HG03571 (cell line): Measurements from ENCODE around the gene KCNH3.
"Not testable (repeated sequence)": the region's sequence is repeated elsewhere in the genome, so short reads cannot be mapped to it uniquely, and the experiment has no call there.

Source experiments
- ATAC-seq: cut with Tn5 transposase; IDR thresholded peaks from one replicate; pipeline ENCODE4 v1.9.1; 2021; ENCODE audit not compliant: unreplicated experiment

Gene KCNH3

DNA sequence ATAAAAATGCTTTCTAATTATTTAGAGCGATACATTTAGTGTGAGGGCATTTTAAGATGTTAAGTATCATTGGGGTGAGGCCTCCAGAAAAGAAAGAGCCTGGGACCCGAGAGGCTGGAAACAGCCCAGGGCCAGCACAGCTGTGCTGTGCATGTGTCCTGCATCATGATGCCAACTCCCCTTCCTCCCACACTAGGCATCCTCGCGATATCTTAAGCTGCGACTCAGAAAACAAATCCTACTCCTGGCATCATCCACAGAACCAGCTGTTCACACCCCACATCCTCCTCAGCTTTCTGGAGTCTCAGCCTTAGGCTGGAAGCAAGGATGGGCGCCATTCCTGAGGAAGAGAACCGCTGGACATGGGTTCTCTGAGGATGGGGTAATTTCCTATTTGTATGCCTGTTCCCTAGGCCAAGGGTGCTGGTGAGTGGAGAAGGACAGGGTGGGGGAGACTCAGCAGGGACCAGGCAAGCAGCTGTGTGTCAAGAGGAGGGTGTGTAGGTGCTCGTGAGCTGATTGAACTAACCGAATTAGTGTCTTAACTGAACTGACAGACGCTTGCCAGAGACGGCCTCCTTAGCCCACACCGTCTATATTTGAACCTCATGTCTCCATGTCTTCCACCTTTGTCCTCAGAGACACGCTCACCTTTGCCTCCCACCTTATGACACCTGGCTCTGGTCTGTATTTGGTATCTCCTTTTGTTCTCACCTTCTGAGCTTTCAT lies 44.7 kb downstream of the KCNH3 start:
- ATAC-seq = no peak

DNA sequence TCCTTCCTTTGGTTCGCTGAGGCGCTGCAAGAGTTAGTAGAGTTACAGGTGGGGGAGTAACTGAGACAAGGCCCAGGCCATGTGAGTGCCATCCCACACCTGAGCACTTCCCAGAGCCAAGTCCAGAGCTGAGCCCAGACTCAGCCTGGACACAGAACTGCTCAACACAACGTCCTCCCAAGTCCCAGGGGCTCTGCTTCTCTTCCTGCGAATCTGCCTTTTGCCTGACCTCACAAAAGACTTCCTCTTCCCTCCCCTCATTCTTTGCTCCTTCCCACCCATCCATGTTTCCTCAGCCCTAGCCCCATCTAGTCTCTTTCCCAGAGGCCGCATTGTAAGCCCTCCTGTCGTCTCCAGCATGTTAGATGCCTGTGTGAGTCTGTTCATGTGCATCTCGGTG lies 45.8 kb downstream of the KCNH3 start:
- no peak for ATAC-seq

DNA sequence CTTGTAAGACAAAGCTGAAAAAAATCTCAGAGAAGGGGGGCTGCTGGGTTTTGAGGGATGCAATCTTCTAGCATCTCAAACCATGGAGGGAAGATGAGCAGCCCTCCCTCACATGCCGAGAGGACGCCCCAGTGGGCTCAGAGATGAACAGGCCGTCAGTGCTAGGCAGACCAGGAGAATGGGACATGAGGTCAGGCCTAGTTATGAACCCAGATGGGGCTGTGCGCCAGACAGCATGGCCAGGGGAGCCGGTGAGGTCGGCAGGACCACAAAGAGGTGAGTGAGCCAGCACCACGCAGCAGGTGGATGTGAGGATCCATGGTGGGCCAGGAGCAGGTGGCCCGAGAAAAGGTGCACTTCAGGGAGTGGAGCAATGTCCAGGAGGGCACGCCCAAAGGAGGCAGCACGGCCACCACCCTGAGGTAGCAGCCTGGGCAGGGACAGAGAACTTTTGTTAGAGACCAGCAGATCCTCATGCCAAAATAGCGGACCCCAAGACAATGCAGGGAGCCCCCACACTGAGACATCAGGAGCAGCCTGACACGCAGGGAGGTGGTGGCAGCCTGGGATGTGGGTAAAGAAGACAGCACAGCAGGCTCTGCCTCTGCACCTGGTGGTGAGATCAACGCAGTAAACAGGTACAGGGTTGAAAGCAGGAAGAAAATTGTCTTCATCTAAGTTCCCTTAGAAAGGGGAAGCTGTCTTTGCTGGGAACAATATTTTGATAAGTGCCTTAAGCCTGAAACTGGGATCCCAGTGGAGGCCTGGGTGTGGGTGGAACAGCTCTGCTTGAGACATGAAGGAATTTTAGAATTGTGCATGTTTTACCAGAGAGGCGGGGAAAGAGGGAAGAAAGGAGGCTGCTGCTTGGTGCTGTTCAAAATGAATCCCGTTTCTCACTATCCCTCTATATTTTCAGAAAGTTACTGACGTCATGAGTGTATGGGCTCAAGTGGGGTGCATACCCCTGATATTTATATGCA lies 46.9 kb downstream of the KCNH3 start:
- ATAC-seq = no peak

DNA sequence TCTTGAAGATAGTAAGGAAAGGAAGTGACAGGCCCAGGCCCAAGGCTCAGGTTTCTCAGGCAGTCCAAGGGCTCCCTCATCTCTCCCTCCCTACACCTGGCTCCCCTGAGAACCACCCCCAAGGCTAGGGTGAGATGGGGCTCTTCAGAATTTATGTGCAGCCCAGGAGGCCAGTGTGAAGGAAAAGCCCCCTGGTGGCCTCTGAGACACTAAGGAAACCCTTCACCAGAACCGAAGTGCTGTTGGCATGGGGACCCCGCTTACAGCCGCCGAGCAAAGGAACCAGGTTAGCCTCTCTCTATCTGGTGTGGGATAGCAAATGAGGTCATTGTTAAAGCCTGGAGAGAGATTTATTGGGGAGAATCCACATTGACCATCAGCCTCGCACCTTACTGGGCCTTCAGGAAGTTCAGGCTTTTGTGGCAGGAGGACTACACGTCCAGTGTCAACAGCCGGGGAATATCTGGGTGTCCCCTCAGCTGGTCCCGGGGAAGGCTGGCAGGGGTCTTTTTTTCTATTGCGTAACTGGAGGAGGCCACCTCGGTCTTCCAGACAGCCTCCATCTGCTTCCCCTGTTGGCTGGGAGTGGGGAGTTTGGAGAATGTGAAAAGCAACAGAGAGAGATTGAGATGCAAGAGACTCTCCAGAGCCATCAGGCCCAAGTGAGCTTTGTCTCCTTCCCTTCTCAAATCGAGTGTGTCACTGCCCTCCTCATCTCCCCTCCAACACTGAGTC lies 48.5 kb downstream of the KCNH3 start:
- ATAC-seq = no peak

DNA sequence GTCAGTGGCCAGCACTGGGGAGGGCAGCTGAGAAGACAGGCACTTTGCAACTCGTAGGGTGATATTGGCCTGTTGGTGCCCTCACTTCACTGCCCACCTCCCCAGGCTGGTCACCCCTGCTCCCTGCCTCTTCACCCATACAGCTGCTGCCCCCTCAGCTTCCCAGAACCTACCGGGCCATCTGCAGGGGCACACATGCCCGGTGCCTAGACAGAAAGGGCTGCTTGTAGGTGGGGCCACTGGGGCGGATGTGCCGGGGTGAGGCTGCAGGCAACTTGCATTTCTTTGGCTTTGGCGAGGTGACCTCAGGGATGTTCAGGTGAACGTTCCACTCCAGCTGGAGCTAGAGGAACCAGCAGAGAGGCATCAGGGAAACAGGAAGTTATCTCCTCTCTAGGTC lies 49.5 kb downstream of the KCNH3 start:
- no peak for ATAC-seq

DNA sequence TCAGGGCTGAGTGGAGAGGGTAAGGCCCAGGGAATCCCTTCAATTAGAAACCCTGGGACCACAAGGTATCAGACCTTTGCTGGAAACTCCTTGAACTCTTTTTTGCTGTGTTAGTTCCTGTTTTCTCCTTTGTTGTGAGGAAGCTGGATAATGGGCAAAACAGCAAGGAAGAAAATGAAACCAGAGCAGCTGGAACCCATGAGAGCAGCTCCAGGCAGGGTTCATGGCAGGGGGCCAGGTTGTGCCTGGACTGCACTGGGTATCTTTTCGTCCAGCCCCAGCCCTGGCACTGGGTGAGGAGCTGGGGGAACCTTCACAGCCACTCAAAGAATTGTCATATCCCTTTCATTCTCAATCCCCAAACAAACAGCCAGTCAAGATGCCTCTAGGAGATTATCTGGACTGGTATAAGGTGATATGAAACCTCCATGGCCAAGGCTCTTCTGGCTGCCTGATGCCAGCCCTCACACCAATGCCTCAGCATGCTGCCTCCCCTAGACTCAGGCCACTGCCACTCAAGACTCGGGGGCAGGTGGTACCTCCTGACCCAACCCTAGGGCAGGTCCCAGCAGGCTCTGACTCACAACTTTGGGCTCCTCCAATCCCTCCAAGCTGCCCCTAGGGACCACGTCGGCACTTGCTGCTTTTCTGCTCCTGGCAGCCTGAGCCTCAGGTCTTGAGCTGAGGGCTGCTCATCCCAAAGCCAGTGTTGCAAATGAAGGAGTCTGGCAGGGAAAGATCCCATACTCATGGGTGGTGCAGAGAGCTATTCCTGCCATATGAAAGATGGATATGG lies 50.1 kb downstream of the KCNH3 start:
- no peak for ATAC-seq

DNA sequence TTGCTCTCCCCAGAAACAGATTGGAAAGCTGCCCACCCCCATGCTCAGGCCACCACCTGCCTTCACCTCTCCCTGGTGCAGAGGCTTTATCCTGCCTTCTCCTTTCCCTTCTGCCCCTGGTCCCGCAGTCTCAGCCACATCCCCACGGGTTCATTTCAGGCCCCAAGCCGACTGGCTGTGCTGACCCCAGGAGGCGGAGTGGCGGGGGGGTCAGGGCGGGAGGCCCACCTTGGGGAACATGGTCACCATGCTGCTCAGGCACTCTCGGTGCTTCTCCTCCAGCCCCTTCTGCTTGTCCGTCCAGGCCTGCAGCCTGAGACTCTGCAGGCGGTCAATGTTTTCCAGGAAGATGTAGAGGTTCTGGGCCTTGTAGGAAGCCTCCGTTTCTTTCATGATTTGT lies 59.7 kb downstream of the KCNH3 start:
- no peak for ATAC-seq

DNA sequence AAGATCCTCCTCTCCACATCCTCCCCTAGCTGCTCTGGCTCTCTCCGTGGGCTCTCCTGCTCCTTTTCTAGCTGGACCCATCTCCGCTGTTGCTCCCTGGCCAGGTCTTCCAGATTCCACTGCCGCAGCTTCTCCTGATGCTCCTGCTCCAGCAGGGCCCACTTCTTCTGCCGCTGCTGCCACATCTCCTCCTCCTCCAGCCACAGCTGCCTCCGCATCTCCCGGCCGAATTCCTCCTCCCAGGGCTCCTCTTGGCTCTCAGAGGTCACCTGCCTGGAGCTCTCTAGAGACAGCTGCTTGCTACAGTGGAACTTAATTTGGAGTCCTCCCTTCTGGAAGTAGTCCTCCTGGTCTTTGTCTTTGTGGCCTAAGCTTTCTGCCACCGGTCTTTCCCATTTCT lies 61.1 kb downstream of the KCNH3 start:
- ATAC-seq = no peak

DNA sequence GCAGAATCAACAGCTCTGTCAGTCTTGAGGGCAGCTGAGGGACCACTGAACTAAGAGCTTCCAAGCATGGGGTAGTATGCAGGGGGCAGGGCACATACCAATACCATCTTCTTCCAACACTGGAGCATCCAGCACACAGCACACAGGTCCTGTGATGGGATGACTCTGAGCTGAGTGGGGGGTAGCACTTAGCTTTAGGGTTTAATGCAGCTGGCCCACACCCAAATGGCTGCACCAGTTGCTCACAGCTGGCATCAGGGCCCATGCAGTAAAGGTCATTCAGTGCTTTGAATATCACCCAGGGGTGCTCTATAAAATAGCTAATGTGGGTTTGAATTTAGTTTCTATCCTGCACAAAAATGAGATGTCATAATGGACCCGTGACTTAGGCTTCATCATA lies 64.9 kb downstream of the KCNH3 start:
- no peak for ATAC-seq

DNA sequence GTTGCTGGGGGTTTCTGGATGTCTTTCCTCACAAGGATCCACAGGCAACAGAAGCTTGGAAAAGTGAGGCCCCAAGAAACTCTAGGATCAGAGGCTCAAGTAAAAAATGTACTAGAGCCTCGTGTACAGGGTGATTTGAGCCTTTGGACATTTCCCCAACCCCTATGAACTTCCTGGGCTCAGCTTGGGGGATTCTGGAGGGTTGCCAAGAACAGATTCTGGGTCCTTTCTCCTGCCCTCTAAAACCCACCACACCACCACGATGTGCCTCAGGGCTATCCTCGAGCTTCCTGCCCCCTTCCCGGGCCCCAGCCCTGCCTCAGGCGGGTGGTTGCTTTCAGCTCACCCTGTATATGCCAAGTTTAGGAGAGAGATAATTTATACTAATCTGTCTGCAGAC lies 66.0 kb downstream of the KCNH3 start:
- ATAC-seq = no peak

DNA sequence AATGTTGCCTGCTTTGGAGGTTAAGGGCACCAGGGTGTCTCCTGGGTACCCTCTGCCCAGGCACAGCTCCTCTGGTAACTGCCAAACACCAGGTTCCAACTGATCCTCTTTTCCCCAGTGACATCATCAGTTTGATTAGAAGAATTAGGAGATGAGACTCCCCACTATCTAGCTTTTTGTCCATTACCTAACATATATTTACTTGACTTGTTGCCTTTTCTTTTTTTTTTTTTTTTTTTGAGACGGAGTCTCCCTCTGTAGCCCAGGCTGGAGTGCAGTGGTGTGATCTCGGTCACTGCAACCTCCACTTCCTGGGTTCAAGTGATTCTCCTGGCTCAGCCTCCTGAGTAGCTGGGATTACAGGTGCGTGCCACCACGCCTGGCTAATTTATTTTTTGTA lies 66.7 kb downstream of the KCNH3 start, which contains the start of gene FAM186B:
TSS of gene FAM186B (minus strand) at position 101 of the 400 bp plus-strand sequence. CDS start 162 bp downstream, outside the sequence.
- ATAC-seq = not testable (repeated sequence)
